Subcutaneous abdominal adipose tissue (tissue), 5 donors: Measurements from ENCODE around the gene RNF144A.
"Not testable (repeated sequence)": the region's sequence is repeated elsewhere in the genome, so short reads cannot be mapped to it uniquely, and the experiment has no call there.

ENCODE experiments used
- H3K27ac ChIP-seq: one replicate; pipeline ENCODE4 v1.7.0; 2013; ENCODE audit warnings: low read depth, mild to moderate bottlenecking, inconsistent platforms, low read length, moderate library complexity
- H3K27me3 ChIP-seq, 5 donors: one replicate each; pipeline ENCODE4 v1.7.0; 2013; ENCODE audit warnings: low read length in 5 of 5, inconsistent platforms in 1 of 5; ENCODE audit not compliant: control insufficient read depth in 5 of 5, insufficient read depth in 4 of 5
- H3K36me3 ChIP-seq, 5 donors: one replicate each; pipeline ENCODE4 v1.7.0; 2013; ENCODE audit warnings: low read length in 5 of 5; ENCODE audit not compliant: control insufficient read depth in 5 of 5, insufficient read depth in 5 of 5
- H3K4me1 ChIP-seq, 5 donors: one replicate each; pipeline ENCODE4 v1.7.0; 2013; ENCODE audit warnings: low read length in 5 of 5, mild to moderate bottlenecking in 3 of 5, moderate library complexity in 1 of 5; ENCODE audit not compliant: control insufficient read depth in 5 of 5, insufficient read depth in 5 of 5
- H3K4me3 ChIP-seq, 5 donors: one replicate each; pipeline ENCODE4 v1.7.0; 2013; ENCODE audit warnings: low read length in 5 of 5, low read depth in 1 of 5
- H3K9ac ChIP-seq, 5 donors: one replicate each; pipeline ENCODE4 v1.7.0; 2013; ENCODE audit warnings: low read length in 5 of 5, mild to moderate bottlenecking in 4 of 5, moderate library complexity in 3 of 5
- H3K9me3 ChIP-seq, 5 donors: one replicate each; pipeline ENCODE4 v1.7.0; 2013; ENCODE audit warnings: low read length in 5 of 5; ENCODE audit not compliant: control insufficient read depth in 5 of 5
- donor health status: healthy.
- donor health status: healthy.
- donor health status: healthy.
- donor health status: healthy.
- donor health status: healthy.

Gene RNF144A

GRCh38 chr2:6934758-6935651, 17.8 kb downstream of the RNF144A start:
- Histone ChIP-seq H3K4me1 (peaks cover 0 to 13% (median 3%) of the 10 kb centered on the region in 5 donors), H3K9me3 (no peaks in the 10 kb centered on the region), H3K4me3 (no peak overlapping the region), H3K27ac (no peak overlapping the region), H3K27me3 (no peaks in the 10 kb centered on the region), H3K9ac (no peak overlapping the region), H3K36me3 (no peaks in the 10 kb centered on the region)

DNA sequence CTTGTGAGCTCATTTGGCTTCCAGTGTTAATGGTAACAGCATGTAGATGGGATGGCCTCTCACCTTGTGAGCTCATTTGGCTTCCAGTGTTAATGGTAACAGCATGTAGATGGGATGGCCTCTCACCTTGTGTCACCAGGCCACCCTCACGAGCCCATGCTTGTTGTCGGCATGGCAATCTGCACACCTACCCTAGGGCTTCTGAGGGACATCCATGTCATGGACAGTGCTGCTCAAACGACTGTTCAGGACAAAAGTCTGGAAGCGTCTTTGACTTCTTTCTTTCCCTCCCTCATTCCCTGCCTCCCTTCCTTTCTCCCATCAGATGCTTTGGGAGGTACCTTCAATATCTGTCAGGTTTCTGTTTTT, 18.4 kb downstream of the RNF144A start:
- H3K27ac ChIP-seq, H3K9me3 ChIP-seq, H3K36me3 ChIP-seq, H3K27me3 ChIP-seq, H3K9ac ChIP-seq, H3K4me3 ChIP-seq: not testable (repeated sequence)
- peaks cover 0 to 13% (median 3%) of the 10 kb centered on the region in 5 donors for H3K4me1 ChIP-seq

DNA sequence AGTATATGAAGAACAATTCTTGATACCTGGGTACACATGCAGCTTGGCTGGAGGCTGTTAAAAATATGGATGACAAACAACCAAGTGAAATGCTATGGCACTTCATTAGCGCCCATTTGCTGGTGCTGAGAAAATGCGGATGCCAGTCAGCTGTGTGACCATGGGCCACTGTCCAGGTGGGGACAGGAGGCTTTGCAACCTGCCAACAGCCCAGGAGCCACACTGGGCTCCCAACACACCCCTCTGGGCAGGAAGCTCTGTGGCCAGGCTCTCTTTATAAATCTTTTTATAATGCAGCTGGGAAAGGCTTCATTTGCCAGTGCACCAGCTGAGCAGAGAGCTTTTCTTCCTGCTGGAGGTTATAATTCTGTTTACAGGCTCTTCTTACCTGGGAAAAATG, 19.9 kb downstream of the RNF144A start:
- Histone ChIP-seq H3K36me3 (peaks cover 0 to 14% (median 7%) of the 10 kb centered on the region in 5 donors), H3K4me1 (peaks cover 0 to 6% (median 3%) of the 10 kb centered on the region in 5 donors), H3K27me3 (no peaks in the 10 kb centered on the region), H3K27ac (no peak overlapping the region), H3K9ac (no peak overlapping the region), H3K9me3 (no peaks in the 10 kb centered on the region), H3K4me3 (no peak overlapping the region)

- H3K27ac ChIP-seq, result no peak overlapping the region
- peaks cover 0 to 6% (median 3%) of the 10 kb centered on the region in 5 donors for H3K4me1 ChIP-seq
- H3K4me3 ChIP-seq, result no peak overlapping the region
Measured at GRCh38 chr2:6937582-6937981, 20.4 kb downstream of the RNF144A start.

GRCh38 chr2:6939071-6939470, 21.9 kb downstream of the RNF144A start:
- Histone ChIP-seq H3K27me3 (no peaks in the 10 kb centered on the region), H3K4me3 (no peak overlapping the region), H3K9ac (no peak overlapping the region), H3K9me3 (no peaks in the 10 kb centered on the region), H3K4me1 (peaks cover 0 to 13% (median 12%) of the 10 kb centered on the region in 5 donors), H3K27ac (no peak overlapping the region), H3K36me3 (peaks cover 0 to 15% (median 9%) of the 10 kb centered on the region in 5 donors)

More at GRCh38 chr2:6937582-6937981, 20.4 kb downstream of the RNF144A start:
- Histone ChIP-seq H3K27me3 (no peaks in the 10 kb centered on the region), H3K36me3 (peaks cover 0 to 15% (median 9%) of the 10 kb centered on the region in 5 donors), H3K9me3 (no peaks in the 10 kb centered on the region), H3K9ac (no peak overlapping the region)

DNA sequence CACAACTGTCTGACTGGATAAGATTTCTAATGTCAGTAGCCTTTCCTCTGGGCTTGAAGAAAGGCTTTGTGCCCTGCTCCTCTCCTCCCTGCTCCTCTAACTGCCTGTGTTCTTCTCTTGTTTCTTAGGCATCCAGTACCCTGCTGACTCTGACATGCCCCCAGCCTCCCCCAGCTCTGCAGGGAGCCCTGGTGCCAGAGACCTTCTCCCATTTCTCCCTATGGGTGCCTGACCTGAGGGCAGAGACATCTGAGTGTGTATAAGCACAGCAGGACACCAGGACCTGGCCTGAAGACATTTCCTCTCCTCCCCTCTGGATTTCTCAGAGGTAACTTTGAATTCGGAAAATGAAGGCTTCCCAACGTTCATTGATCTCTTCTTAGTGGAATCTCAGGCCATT, 23.6 kb downstream of the RNF144A start:
- Histone ChIP-seq H3K27ac (no peak overlapping the region), H3K36me3 (peaks cover 0 to 15% (median 9%) of the 10 kb centered on the region in 5 donors), H3K4me3 (no peak overlapping the region), H3K4me1 (peaks cover 0 to 29% (median 27%) of the 10 kb centered on the region in 5 donors), H3K27me3 (no peaks in the 10 kb centered on the region), H3K9me3 (no peaks in the 10 kb centered on the region), H3K9ac (no peak overlapping the region)

- H3K27me3 ChIP-seq, result no peaks in the 10 kb centered on the region
- H3K9ac ChIP-seq, result no peak overlapping the region
- H3K27ac ChIP-seq, result no peak overlapping the region
- peaks cover 0 to 29% (median 29%) of the 10 kb centered on the region in 5 donors for H3K4me1 ChIP-seq
- H3K9me3 ChIP-seq, result no peaks in the 10 kb centered on the region
- H3K4me3 ChIP-seq, result no peak overlapping the region
- peaks cover 0 to 15% (median 9%) of the 10 kb centered on the region in 5 donors for H3K36me3 ChIP-seq
Measured at GRCh38 chr2:6941299-6942046, 24.3 kb downstream of the RNF144A start.

DNA sequence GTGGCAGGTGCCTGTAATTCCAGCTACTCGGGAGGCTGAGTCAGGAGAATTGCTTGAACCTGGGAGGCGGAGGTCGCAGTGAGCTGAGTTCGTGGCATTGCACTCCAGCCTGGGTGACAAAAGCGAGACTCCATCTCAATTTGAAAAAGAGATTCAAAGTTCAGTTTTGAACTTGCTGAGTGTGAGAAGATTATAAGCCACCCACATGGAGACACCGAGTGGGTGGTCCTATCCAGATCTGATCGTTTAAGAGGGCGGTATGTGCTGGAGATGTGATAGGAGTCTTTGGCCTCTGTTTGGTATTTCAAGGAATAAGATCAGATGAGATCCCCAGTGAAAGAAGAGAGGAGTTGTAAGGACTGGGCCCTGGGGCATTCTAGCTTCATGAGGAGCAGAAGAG, 25.6 kb downstream of the RNF144A start:
- H3K27ac ChIP-seq, result no peak overlapping the region
- H3K4me1 ChIP-seq, result peaks cover 0 to 31% (median 29%) of the 10 kb centered on the region in 5 donors
- no peak overlapping the region for H3K4me3 ChIP-seq
- H3K9ac ChIP-seq, result no peak overlapping the region
- H3K27me3 ChIP-seq, result no peaks in the 10 kb centered on the region
- no peaks in the 10 kb centered on the region for H3K9me3 ChIP-seq
- H3K36me3 ChIP-seq, result peaks cover 0 to 15% (median 9%) of the 10 kb centered on the region in 5 donors

- Histone ChIP-seq H3K27ac (peak overlapping the region; percentile 78), H3K4me1 (peaks cover 0 to 31% (median 29%) of the 10 kb centered on the region in 5 donors)
Measured at GRCh38 chr2:6943523-6943922, 26.3 kb downstream of the RNF144A start.

GRCh38 chr2:6943971-6944370, 26.8 kb downstream of the RNF144A start:
- H3K4me1 ChIP-seq, result peaks cover 0 to 31% (median 29%) of the 10 kb centered on the region in 5 donors
- H3K36me3 ChIP-seq, result peaks cover 0 to 15% (median 9%) of the 10 kb centered on the region in 5 donors
- H3K27me3 ChIP-seq, result no peaks in the 10 kb centered on the region
- H3K4me3 ChIP-seq, result no peak overlapping the region
- no peaks in the 10 kb centered on the region for H3K9me3 ChIP-seq
- peak overlapping the region; percentile 78 for H3K27ac ChIP-seq
- H3K9ac ChIP-seq, result no peak overlapping the region

More at GRCh38 chr2:6943523-6943922, 26.3 kb downstream of the RNF144A start:
- no peaks in the 10 kb centered on the region for H3K27me3 ChIP-seq
- H3K9ac ChIP-seq, result no peak overlapping the region
- H3K9me3 ChIP-seq, result no peaks in the 10 kb centered on the region
- no peak overlapping the region for H3K4me3 ChIP-seq
- H3K36me3 ChIP-seq, result peaks cover 0 to 15% (median 9%) of the 10 kb centered on the region in 5 donors
